DOHH2 (cell line): Measurements from ENCODE around the gene SEPTIN8.

Experiments
- EZH2phosphoT487 ChIP-seq: fragments of 200-600 bp; sonication (generic); IDR thresholded peaks from 2 replicates; pipeline ENCODE4 v1.6.1; 2017; ENCODE audit warnings: borderline replicate concordance, mild to moderate bottlenecking, antibody characterized with exemption, low read length, moderate library complexity, mixed read lengths
- TF ChIP-seq, protein P1 (sequence below): fragments of 200-600 bp; sonication (generic); IDR thresholded peaks from one replicate; pipeline ENCODE4 v1.5.1; 2014; ENCODE audit warnings: antibody characterized with exemption, mild to moderate bottlenecking, low read depth, low read length; ENCODE audit not compliant: poor library complexity, severe bottlenecking

DNA sequence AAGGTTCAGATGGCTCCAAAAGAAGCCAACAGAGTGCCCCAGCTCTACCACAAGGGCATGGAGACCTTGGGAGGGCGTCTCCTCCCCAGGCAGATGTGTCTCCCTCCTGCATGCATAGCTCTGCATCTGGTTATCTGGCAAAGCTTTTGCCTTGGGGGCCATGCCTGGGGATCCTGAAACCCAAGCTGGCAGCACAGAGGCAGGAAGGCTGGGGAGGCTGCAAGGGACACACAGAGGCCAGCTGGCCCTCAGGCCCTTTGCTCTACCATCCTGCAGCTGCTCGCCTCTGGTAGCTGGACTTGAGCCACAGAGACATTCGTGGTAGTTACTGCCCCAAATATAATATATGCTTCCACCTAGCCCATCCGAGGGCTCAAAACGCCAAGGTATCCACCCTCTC lies 3.9 kb downstream of the SEPTIN8 start:
- TF ChIP-seq, protein P1, sequence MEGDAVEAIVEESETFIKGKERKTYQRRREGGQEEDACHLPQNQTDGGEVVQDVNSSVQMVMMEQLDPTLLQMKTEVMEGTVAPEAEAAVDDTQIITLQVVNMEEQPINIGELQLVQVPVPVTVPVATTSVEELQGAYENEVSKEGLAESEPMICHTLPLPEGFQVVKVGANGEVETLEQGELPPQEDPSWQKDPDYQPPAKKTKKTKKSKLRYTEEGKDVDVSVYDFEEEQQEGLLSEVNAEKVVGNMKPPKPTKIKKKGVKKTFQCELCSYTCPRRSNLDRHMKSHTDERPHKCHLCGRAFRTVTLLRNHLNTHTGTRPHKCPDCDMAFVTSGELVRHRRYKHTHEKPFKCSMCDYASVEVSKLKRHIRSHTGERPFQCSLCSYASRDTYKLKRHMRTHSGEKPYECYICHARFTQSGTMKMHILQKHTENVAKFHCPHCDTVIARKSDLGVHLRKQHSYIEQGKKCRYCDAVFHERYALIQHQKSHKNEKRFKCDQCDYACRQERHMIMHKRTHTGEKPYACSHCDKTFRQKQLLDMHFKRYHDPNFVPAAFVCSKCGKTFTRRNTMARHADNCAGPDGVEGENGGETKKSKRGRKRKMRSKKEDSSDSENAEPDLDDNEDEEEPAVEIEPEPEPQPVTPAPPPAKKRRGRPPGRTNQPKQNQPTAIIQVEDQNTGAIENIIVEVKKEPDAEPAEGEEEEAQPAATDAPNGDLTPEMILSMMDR = no peak
- no peak for TF ChIP-seq EZH2phosphoT487
